ENCODE measurements around the gene TRAPPC6A. TPM values are rescaled to one million over a fixed set of nuclear protein-coding genes. Genes with fewer than 3 reads are reported as not detected.

TRAPPC6A gene
- total RNA-seq, 4 donors from 2014 or later: 18.4 to 29.2 (median 24.8) TPM

DNA sequence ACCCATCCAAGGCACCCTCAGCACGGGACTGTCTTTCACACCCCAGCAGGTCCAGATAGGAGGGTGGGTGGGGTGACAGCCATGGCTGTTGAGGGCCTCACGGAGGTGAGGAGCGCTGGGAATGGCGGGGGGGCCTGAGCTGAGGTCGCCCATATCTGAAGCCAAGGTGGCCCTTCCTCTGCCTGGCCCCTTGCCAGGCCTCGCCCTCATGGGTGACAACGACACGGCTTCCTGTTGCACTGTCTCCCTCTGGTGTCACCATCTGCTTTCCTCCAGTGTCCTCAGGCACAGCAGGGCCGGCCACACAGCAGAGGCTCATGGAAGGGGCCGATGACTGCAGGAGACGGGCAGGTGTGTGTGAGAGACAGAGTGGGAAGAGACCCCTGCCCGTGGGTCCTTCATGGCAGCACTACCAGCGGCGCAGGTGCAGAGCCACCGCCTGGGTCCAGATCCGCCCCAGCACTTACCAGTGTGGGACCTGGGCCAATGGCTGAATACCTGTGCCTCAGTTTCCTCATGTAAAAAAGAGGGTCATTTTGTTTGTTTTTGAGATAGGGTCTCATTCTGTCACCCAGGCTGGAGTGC lies 9.2 kb downstream of the TRAPPC6A start:
- Histone ChIP-seq H3K4me3 (no peak overlapping the region), H3K27ac (no peak overlapping the region), H3K9me3 (no peaks in the 10 kb centered on the region), H3K4me1 (no peaks in the 10 kb centered on the region), H3K27me3 (no peaks in the 10 kb centered on the region), H3K36me3 (no peaks in the 10 kb centered on the region)
- intact Hi-C loops (cut with DNase I; ENCODE audit: low total_unique reads) (no loop called here), in situ Hi-C loops (cut with MboI; ENCODE audit: low sequenced_read_pairs in 4 of 4) (no loop called here)
- DNase-seq (no peak), ATAC-seq (no peak)
- TF ChIP-seq, protein P1, sequence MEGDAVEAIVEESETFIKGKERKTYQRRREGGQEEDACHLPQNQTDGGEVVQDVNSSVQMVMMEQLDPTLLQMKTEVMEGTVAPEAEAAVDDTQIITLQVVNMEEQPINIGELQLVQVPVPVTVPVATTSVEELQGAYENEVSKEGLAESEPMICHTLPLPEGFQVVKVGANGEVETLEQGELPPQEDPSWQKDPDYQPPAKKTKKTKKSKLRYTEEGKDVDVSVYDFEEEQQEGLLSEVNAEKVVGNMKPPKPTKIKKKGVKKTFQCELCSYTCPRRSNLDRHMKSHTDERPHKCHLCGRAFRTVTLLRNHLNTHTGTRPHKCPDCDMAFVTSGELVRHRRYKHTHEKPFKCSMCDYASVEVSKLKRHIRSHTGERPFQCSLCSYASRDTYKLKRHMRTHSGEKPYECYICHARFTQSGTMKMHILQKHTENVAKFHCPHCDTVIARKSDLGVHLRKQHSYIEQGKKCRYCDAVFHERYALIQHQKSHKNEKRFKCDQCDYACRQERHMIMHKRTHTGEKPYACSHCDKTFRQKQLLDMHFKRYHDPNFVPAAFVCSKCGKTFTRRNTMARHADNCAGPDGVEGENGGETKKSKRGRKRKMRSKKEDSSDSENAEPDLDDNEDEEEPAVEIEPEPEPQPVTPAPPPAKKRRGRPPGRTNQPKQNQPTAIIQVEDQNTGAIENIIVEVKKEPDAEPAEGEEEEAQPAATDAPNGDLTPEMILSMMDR (IDR thresholded peaks at IDR 0.05 in 4 of 5, conservative IDR thresholded peaks at IDR 0.05 in 1 of 5): no peak
- TF ChIP-seq POLR2A (IDR thresholded peaks at IDR 0.05): no peak

DNA sequence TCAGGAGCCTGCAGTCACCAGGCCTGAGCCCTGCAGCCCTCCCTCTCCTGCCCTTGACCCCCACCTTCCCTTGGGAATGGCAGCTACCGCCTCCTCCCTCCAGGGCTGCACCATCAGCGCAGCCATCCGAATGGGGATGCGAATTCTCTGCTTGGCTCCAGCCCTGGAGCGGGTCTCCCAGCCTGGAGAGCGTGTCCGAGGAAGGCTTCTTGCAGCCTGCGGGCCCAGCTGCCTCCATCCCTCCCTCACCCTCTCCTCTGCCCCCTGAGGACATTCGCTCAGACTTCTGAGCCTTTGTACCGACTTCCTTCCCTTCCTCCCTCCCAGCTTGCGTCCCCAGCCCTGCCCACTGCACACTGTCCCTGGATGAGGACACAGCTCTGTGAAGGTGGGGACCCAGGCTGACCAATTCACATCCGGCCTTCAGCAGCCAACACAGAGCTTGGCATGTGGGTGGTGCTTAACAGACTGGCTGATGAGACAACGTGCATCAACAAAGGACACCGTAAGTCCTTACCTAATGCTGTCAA lies 11.2 kb downstream of the TRAPPC6A start:
- H3K4me1 ChIP-seq: no peaks in the 10 kb centered on the region
- intact Hi-C loops (cut with DNase I; ENCODE audit: low total_unique reads): no loop called here
- H3K4me3 ChIP-seq: no peak overlapping the region
- ATAC-seq (peak in 1 of 2 donors; percentile 28), DNase-seq (no peak)
- TF ChIP-seq, protein P1 (IDR thresholded peaks at IDR 0.05 in 4 of 5, conservative IDR thresholded peaks at IDR 0.05 in 1 of 5): no peak
- TF ChIP-seq POLR2A (IDR thresholded peaks at IDR 0.05): no peak
- no peaks in the 10 kb centered on the region for H3K36me3 ChIP-seq
- peaks cover 3 to 6% (median 4%) of the 10 kb centered on the region in 3 donors for H3K27me3 ChIP-seq
- H3K27ac ChIP-seq: no peak overlapping the region
- H3K9me3 ChIP-seq: no peaks in the 10 kb centered on the region
- in situ Hi-C loops (cut with MboI; ENCODE audit: low sequenced_read_pairs in 4 of 4): no loop called here

DNA sequence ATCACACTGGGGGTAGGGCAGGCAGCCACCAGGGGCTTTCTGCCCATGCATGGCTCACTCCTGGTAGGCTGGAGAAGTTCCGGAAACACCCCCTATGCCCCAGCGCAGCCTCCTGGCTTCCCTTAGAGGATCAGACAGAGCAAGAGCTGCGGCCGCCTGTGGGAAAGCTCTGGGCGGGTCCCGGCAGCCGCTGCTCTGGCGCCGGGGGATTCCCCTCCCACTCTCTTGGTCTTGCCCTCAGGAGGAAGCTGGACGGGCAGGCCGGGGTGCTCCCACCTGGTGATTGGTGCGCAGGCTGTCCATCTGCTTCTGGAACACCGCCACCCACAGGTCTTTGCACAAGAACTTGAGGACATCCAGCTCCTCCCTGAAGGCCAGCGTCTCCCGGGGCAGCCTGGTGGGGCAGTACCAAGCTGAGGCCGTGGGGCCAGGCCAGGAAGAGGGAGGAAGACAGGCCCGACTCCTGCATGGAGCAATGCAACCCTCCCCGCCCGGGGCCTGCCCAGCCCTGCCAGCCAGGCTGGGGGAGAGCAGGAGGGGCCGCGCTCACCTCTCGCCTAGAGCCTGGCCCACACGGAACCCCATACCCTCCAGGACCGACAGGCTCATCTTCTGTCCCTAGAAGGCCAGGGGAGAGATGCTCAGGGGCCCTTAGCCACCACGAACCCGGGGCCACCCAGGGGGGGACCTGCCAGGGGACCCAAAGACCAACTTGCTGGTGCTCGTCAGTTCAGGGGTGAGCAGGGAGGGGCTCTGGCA lies 13.3 kb downstream of the TRAPPC6A start:
- ATAC-seq (no peak), DNase-seq (peak in 1 of 2 donors; percentile 36)
- H3K27ac ChIP-seq: no peak overlapping the region
- H3K27me3 ChIP-seq: peaks cover 21 to 22% (median 22%) of the 10 kb centered on the region in 3 donors
- intact Hi-C loops (cut with DNase I; ENCODE audit: low total_unique reads) (loop anchor here (5.0 kb wide), 1 partner anchor 83 kb away; the partner anchor contains the start of gene EXOC3L2), in situ Hi-C loops (cut with MboI; ENCODE audit: low sequenced_read_pairs in 4 of 4) (no loop called here)
- H3K9me3 ChIP-seq: no peaks in the 10 kb centered on the region
- TF ChIP-seq, protein P1 (IDR thresholded peaks at IDR 0.05 in 4 of 5, conservative IDR thresholded peaks at IDR 0.05 in 1 of 5): no peak
- TF ChIP-seq POLR2A (IDR thresholded peaks at IDR 0.05): no peak
- H3K36me3 ChIP-seq: no peaks in the 10 kb centered on the region
- H3K4me1 ChIP-seq: no peaks in the 10 kb centered on the region
- H3K4me3 ChIP-seq: no peak overlapping the region

DNA sequence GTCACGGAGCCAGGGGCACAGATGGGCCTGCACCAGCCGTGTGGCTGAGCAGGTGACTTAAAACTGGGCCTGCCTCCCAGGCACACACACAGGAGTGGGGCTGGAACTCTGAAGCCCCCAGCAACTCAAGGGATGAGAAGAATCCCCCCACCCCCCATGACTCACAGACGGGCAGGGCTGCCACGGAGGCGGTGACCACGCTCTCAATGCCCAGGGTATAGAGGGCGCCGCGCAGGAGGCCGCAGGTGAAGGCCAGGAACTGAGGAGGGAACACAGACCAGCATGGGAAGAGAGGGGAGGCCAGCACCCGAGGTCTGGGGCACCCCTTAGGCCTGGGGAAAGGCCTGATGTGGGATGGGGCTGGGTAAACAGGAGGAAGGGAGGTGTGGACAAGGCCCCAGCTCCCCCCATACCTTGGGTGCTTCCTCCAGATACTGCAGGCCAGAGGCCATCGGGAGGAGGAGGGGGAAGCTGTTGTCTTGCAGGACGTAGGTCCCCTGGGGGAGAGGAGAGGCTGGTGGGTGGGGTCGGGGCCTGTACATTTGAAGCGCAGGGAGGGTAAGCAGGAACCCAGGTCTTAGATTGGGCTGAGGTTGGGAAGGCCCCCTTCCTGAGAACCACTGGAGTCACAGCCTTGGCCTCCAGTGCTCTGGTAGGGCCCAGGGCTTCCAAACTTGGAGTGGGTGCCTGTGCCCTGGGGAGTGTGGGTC lies 14.1 kb downstream of the TRAPPC6A start:
- Histone ChIP-seq H3K4me1 (no peaks in the 10 kb centered on the region), H3K4me3 (no peak overlapping the region), H3K36me3 (no peaks in the 10 kb centered on the region), H3K27ac (no peak overlapping the region), H3K27me3 (peaks cover 24 to 30% (median 28%) of the 10 kb centered on the region in 3 donors), H3K9me3 (no peaks in the 10 kb centered on the region)
- intact Hi-C loops (cut with DNase I; ENCODE audit: low total_unique reads): loop anchor here (2.0 to 5.0 kb wide), 2 partner anchors 83 to 175 kb away; partner anchors contain the start of gene EXOC3L2
- in situ Hi-C loops (cut with MboI; ENCODE audit: low sequenced_read_pairs in 4 of 4): no loop called here
- TF ChIP-seq, protein P1 (IDR thresholded peaks at IDR 0.05 in 4 of 5, conservative IDR thresholded peaks at IDR 0.05 in 1 of 5): no peak
- no peak for DNase-seq
- no peak for ATAC-seq
